OCI-LY1 (cell line): ENCODE results near the gene LPGAT1.

ENCODE experiments used
- H2AFZ ChIP-seq: fragments of 200-600 bp; sonication (generic), shearing (Covaris generic); 2 replicates; pipeline ENCODE4 v1.6.0; 2014; ENCODE audit warnings: antibody characterized with exemption, mild to moderate bottlenecking, low read length
- H3F3A ChIP-seq: fragments of 200-600 bp; sonication (generic), shearing (Covaris generic); 2 replicates; pipeline ENCODE4 v1.6.0; 2014; ENCODE audit warnings: mild to moderate bottlenecking, antibody characterized with exemption, low read length, moderate library complexity; ENCODE audit not compliant: insufficient read depth
- H3K27ac ChIP-seq: fragments of 200-600 bp; sonication (generic); 2 replicates; pipeline ENCODE4 v1.5.1; 2014; ENCODE audit warnings: low read length, mixed run types, mild to moderate bottlenecking, low read depth; ENCODE audit not compliant: poor library complexity, severe bottlenecking
- H3K27me3 ChIP-seq: fragments of 200-600 bp; sonication (generic); 2 replicates; pipeline ENCODE4 v1.6.0; 2014; ENCODE audit warnings: antibody characterized with exemption, mild to moderate bottlenecking, low read length, moderate library complexity; ENCODE audit not compliant: insufficient read depth
- H3K36me3 ChIP-seq: fragments of 200-600 bp; sonication (generic); 2 replicates; pipeline ENCODE4 v1.6.1; 2014; ENCODE audit warnings: mild to moderate bottlenecking, antibody characterized with exemption, low read length, moderate library complexity, mixed read lengths; ENCODE audit not compliant: insufficient read depth
- H3K4me1 ChIP-seq: fragments of 200-600 bp; sonication (generic); 2 replicates; pipeline ENCODE4 v1.5.1; 2014; ENCODE audit warnings: mild to moderate bottlenecking, low read length, moderate library complexity; ENCODE audit not compliant: insufficient read depth, severe bottlenecking
- H3K4me2 ChIP-seq: fragments of 200-600 bp; sonication (generic), shearing (Covaris generic); 2 replicates; pipeline ENCODE4 v1.6.1; 2014; ENCODE audit warnings: low read length
- H3K4me3 ChIP-seq: fragments of 200-600 bp; sonication (generic); 2 replicates; pipeline ENCODE4 v1.5.1; 2014; ENCODE audit warnings: low read length, low read depth, mild to moderate bottlenecking, mixed read lengths; ENCODE audit not compliant: poor library complexity, severe bottlenecking
- H3K79me2 ChIP-seq: fragments of 200-600 bp; shearing (Covaris generic); 2 replicates; pipeline ENCODE4 v1.6.1; 2016; ENCODE audit warnings: mixed run types, low read length, mixed read lengths; ENCODE audit not compliant: insufficient read depth
- H3K9ac ChIP-seq: fragments of 200-600 bp; sonication (generic), shearing (Covaris generic); 2 replicates; pipeline ENCODE4 v1.6.1; 2014; ENCODE audit warnings: mild to moderate bottlenecking, low read length, mixed read lengths
- H3K9me2 ChIP-seq: fragments of 200-600 bp; sonication (generic), shearing (Covaris generic); 2 replicates; pipeline ENCODE4 v1.6.1; 2014; ENCODE audit warnings: low read depth, mild to moderate bottlenecking, low read length, mixed read lengths
- H3K9me3 ChIP-seq: fragments of 200-600 bp; shearing (Covaris generic); 2 replicates; pipeline ENCODE4 v1.6.1; 2014; ENCODE audit warnings: low read length, mixed read lengths
- H4K20me1 ChIP-seq: fragments of 200-600 bp; sonication (generic), shearing (Covaris generic); 2 replicates; pipeline ENCODE4 v1.6.0; 2016; ENCODE audit warnings: mild to moderate bottlenecking, low read length; ENCODE audit not compliant: insufficient read depth
- EZH2 ChIP-seq: fragments of 200-600 bp; sonication (generic), shearing (Covaris generic); IDR thresholded peaks from 2 replicates; pipeline ENCODE4 v1.8.0; 2017; ENCODE audit warnings: borderline replicate concordance, mixed run types, mild to moderate bottlenecking, antibody characterized with exemption, low read length, moderate library complexity, mixed read lengths
- TF ChIP-seq, protein P1 (sequence below): fragments of 200-600 bp; sonication (generic), shearing (Covaris generic); IDR thresholded peaks from 2 replicates; pipeline ENCODE4 v1.5.1; 2017; ENCODE audit warnings: mild to moderate bottlenecking, antibody characterized with exemption, low read length, moderate library complexity, mixed read lengths

Gene LPGAT1

DNA sequence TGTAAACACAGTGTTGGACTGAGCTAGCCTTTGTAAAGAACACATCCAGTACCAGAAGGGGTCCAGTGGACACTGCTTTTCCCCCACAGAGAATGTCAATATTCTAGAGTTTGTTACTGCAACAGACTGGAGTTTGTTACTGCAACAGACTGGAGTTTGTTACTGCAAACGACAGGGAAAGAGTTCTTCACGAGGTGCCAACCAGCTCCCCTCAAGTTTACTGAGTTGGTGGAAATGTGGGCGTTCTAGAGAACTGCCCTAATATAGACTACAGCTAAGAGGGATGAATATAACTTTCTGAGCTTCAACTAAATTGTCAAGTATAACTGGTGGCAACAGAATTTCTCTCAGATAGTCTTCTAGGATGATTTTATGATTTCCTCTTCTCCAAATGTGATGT is 81.3 kb downstream of the LPGAT1 start:
- no peaks in the 10 kb centered on the region for H3K27me3 ChIP-seq
- no peaks in the 10 kb centered on the region for H4K20me1 ChIP-seq
- TF ChIP-seq EZH2: no peak
- TF ChIP-seq, protein P1, sequence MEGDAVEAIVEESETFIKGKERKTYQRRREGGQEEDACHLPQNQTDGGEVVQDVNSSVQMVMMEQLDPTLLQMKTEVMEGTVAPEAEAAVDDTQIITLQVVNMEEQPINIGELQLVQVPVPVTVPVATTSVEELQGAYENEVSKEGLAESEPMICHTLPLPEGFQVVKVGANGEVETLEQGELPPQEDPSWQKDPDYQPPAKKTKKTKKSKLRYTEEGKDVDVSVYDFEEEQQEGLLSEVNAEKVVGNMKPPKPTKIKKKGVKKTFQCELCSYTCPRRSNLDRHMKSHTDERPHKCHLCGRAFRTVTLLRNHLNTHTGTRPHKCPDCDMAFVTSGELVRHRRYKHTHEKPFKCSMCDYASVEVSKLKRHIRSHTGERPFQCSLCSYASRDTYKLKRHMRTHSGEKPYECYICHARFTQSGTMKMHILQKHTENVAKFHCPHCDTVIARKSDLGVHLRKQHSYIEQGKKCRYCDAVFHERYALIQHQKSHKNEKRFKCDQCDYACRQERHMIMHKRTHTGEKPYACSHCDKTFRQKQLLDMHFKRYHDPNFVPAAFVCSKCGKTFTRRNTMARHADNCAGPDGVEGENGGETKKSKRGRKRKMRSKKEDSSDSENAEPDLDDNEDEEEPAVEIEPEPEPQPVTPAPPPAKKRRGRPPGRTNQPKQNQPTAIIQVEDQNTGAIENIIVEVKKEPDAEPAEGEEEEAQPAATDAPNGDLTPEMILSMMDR: no peak
- H3F3A ChIP-seq: no peaks in the 10 kb centered on the region
- no peak overlapping the region for H3K9ac ChIP-seq
- no peak overlapping the region for H2AFZ ChIP-seq
- peaks cover 15% of the 10 kb centered on the region; the same call in 1 of the 2 replicates for H3K36me3 ChIP-seq
- no peaks in the 10 kb centered on the region for H3K9me2 ChIP-seq
- H3K4me2 ChIP-seq: no peak overlapping the region
- H3K79me2 ChIP-seq: no peaks in the 10 kb centered on the region
- H3K4me3 ChIP-seq: no peak overlapping the region
- no peaks in the 10 kb centered on the region for H3K9me3 ChIP-seq
- H3K27ac ChIP-seq: no peak overlapping the region
- H3K4me1 ChIP-seq: no peaks in the 10 kb centered on the region

DNA sequence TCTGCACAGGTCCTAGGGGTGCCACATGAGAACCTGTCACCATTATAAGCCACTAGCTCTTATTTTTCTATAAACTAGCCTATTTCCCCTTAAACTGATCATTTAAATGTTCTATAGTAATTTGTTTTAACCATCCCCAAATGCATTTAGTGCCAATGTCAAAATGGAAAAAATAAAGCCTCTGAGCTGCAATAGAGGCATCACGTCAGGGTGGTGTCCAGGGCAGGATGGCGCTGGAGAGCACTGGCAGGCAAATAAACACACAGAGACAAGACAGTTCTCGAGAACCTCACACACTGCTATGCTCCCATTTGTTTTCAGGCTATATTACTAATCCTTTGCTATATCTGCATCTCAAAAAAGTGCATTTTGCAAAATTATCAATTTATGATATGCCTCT is 81.8 kb downstream of the LPGAT1 start:
- Histone ChIP-seq H4K20me1 (no peaks in the 10 kb centered on the region), H3K4me2 (no peak overlapping the region), H3K9me3 (no peaks in the 10 kb centered on the region), H3K9ac (no peak overlapping the region), H2AFZ (no peak overlapping the region), H3K4me3 (no peak overlapping the region), H3K9me2 (no peaks in the 10 kb centered on the region), H3K27me3 (no peaks in the 10 kb centered on the region), H3K4me1 (no peaks in the 10 kb centered on the region), H3F3A (no peaks in the 10 kb centered on the region), H3K27ac (no peak overlapping the region), H3K79me2 (no peaks in the 10 kb centered on the region), H3K36me3 (peaks cover 15% of the 10 kb centered on the region; the same call in 1 of the 2 replicates)
- TF ChIP-seq, protein P1: no peak
- no peak for TF ChIP-seq EZH2

DNA sequence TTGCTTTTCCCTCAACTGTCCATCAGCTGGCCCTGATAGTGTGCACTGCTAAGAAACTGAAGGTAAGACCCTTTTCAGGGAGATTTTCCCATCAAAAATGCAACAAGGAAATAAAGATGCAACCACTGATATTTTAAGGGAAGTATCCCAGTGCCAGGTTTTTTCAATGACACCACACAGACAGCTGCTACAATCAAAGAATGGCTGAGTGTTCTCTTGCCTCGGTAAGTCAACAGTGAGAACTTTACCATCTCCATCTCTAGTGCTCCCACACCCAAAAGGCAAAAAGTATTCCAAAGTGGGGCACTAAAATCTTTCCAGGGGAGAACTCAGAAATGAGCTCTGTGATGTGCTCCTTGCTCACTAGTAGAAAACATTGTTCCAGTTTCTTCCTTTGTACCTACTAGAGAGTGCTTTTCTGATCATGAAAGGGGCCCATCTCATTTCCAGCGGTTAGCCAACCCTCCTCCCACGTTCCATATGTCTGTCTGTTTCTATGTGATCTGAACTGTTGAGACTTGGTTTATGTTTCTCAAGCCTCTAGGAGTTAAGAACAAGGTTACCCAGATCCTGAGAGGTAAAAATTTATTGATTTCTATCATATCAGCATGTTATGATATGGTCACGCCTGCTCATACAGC is 87.6 kb downstream of the LPGAT1 start:
- no peak overlapping the region for H3K4me3 ChIP-seq
- no peak overlapping the region for H3K4me2 ChIP-seq
- no peaks in the 10 kb centered on the region for H3K27me3 ChIP-seq
- no peak overlapping the region for H3K9ac ChIP-seq
- peaks cover 6% of the 10 kb centered on the region for H3K4me1 ChIP-seq
- no peak for TF ChIP-seq EZH2
- TF ChIP-seq, protein P1: no peak
- no peaks in the 10 kb centered on the region for H3K9me2 ChIP-seq
- no peaks in the 10 kb centered on the region for H3F3A ChIP-seq
- H3K79me2 ChIP-seq: no peaks in the 10 kb centered on the region
- H4K20me1 ChIP-seq: no peaks in the 10 kb centered on the region
- H3K27ac ChIP-seq: no peak overlapping the region
- H3K36me3 ChIP-seq: peaks cover 4% of the 10 kb centered on the region; the same call in 1 of the 2 replicates
- no peaks in the 10 kb centered on the region for H3K9me3 ChIP-seq
- no peak overlapping the region for H2AFZ ChIP-seq
